OCI-LY7 (cell line): Measurements from ENCODE around the gene MMADHC.

Source experiments
- EZH2phosphoT487 ChIP-seq: fragments of 200-600 bp; sonication (generic); IDR thresholded peaks from 2 replicates; pipeline ENCODE4 v1.6.1; 2018; ENCODE audit warnings: low read depth, borderline replicate concordance, mild to moderate bottlenecking, mixed run types, antibody characterized with exemption, low read length, moderate library complexity, mixed read lengths
- TF ChIP-seq, protein P1 (sequence below): fragments of 200-600 bp; sonication (generic); conservative IDR thresholded peaks from 2 replicates; pipeline ENCODE4 v1.5.1; 2014; ENCODE audit warnings: mild to moderate bottlenecking, antibody characterized with exemption, low read length, moderate library complexity, mixed read lengths

DNA sequence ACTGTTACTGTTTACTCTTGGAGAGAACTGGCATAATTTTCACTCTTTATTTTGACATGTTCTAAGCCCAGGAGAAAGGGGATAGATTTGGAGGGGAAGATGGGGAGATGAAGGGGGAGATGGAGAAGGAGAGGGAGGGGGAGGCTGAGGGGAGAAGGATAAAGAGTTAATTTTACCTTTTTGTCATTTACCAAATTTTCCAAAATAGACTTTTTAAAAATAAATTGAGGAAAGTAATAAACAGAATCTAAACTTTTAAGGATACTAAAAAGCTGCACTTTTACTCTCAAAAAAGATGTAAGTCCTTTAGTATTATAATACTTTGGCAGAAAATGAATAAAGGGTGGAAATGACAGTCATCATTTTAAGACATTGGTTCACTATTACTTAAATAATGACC lies 12.3 kb downstream of the MMADHC start:
- TF ChIP-seq, protein P1, sequence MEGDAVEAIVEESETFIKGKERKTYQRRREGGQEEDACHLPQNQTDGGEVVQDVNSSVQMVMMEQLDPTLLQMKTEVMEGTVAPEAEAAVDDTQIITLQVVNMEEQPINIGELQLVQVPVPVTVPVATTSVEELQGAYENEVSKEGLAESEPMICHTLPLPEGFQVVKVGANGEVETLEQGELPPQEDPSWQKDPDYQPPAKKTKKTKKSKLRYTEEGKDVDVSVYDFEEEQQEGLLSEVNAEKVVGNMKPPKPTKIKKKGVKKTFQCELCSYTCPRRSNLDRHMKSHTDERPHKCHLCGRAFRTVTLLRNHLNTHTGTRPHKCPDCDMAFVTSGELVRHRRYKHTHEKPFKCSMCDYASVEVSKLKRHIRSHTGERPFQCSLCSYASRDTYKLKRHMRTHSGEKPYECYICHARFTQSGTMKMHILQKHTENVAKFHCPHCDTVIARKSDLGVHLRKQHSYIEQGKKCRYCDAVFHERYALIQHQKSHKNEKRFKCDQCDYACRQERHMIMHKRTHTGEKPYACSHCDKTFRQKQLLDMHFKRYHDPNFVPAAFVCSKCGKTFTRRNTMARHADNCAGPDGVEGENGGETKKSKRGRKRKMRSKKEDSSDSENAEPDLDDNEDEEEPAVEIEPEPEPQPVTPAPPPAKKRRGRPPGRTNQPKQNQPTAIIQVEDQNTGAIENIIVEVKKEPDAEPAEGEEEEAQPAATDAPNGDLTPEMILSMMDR = no peak
- no peak for TF ChIP-seq EZH2phosphoT487
